Stimulated activated effector memory CD8-positive, alpha-beta T cell treated with anti-CD3 and anti-CD28 coated beads, Interleukin-12 subunit alpha, Interleukin-12 subunit beta, amount 100 ng/mL, for 72 hours (primary cell): Measurements from ENCODE around the gene IL17C.
"Not testable (repeated sequence)": the region's sequence is repeated elsewhere in the genome, so short reads cannot be mapped to it uniquely, and the experiment has no call there.

Experiments used
- ATAC-seq: fragments of 150-1000 bp; cut with Tn5 transposase; 2 replicates; pipeline ENCODE4 v1.10.0; 2021
- DNase-seq, 2 donors: peaks; one replicate each; pipeline ENCODE4 v3.0.0; 2021 to 2022; ENCODE audit warnings: low spot score in 2 of 2
- H3K27ac Mint-ChIP-seq: one replicate; pipeline ENCODE4 v1.8.0; 2022; ENCODE audit warnings: mild to moderate bottlenecking, mixed read lengths
- H3K36me3 Mint-ChIP-seq: one replicate; pipeline ENCODE4 v1.8.0; 2022; ENCODE audit warnings: mild to moderate bottlenecking, mixed read lengths
- H3K4me1 Mint-ChIP-seq: one replicate; pipeline ENCODE4 v1.8.0; 2022; ENCODE audit warnings: mixed read lengths
- H3K4me3 Mint-ChIP-seq: one replicate; pipeline ENCODE4 v1.8.0; 2022; ENCODE audit warnings: mild to moderate bottlenecking, mixed read lengths
- H3K9me3 Mint-ChIP-seq: one replicate; pipeline ENCODE4 v1.8.0; 2022; ENCODE audit warnings: mixed read lengths

The IL17C gene

DNA sequence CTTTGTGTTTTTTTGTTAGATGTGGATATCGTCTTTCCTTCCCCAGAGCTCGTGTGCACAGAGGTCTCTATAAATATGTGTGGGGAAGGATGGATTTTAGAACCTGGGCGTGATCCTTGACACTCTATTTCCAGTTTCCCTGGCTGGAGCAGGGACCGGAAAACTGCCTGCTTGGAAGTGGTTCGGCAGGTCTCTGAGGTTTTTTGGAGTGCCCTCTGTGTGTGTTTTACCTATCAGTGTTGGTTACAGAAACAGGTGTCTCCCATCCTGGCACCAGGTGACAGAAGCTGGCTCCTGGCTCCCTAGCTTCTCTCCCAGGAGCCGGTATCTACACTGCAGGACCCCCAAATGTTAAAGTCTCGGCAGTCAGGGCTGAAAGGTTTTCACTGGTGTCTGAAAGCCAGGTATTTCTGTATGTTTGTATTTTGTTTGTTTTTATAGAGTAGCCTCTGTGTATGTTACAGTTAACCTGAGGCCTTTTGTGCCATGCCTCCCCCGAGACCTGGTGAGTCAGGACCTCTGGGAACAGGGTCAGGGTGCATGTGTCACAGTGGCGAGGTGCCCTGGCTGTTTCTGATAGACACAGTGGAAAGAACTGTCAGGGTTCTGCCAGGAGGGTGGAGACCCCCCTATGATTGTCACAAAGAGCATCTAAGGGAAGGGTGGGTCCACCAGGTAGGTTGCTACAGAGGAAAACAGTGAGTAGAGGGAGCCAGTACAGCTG lies 36.9 kb upstream of the IL17C start:
- Mint-ChIP-seq H3K27ac (peak overlapping the region; percentile 86), H3K36me3 (peaks cover 95% of the 10 kb centered on the region), H3K9me3 (no peaks in the 10 kb centered on the region), H3K4me3 (no peak overlapping the region), H3K4me1 (peaks cover 12% of the 10 kb centered on the region)
- ATAC-seq (peak; percentile 44), DNase-seq (no peak)

DNA sequence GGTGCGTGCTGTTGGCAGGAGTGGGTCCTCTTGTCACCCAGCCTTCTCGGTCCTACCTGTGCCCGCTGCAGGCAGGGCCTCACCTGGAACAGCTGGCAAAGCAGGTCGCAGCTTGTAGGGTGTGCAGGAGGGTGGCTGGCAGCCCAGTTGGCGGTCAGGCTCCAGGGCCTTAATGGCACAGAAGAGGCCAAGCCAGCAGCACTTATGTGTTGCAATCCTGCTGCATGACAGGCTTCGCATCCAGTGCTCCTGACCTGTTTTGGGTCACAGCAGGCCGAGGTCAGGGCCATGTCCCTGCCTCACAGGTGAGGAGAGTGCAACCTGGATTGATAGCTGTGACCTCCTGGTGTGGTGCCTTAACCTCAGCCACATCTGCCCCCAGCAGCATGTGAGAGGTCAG lies 36.3 kb upstream of the IL17C start:
- Mint-ChIP-seq H3K9me3 (no peaks in the 10 kb centered on the region), H3K4me3 (no peak overlapping the region), H3K36me3 (peaks cover 95% of the 10 kb centered on the region), H3K4me1 (peaks cover 13% of the 10 kb centered on the region), H3K27ac (peak overlapping the region; percentile 86)
- no peak for DNase-seq
- ATAC-seq, result no peak

DNA sequence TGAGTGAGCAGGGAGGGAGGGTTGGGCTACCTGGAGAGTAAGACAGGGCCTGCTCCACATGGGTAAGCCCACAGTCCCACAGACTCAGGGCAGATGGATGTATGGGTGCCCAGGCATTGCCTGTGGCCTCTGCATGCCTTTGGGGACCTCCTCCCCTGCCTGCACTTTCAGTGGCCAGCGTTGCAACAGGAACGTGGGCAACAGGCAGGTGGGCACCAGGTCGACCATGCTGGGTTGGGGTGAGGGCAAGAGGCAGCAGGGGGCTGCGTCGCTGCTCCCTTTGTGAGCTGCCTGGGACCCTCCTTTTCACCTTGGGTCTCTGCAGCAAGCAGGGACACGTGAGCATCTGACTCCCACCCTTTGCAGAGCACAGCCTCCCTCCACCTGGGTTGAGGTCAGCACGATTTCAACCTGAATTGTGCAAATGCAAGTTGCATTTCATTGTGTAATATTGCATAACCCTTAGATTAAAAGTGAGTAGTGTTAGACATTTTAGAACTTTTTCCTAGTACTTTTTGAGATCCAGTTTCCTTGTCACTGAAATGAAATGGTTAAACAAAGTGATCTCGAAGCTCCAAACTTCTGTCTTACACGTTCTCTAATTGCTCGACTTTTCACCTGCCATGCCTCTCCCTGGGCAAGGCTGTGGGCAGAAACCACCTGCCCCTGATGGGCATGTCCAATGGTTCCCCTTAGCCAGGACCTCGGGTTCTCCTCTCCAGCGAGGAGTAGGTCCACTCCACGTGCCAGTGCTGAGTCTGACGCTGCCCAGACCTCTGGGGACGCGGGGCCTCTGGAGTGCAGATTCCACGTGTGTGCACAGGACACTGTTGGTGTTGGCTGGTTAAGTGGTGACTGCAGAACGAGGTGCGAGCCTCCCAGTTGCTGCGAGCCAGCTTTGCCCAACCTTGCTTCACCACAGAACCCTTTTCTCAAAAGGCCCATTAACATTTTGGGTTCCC lies 32.9 kb upstream of the IL17C start:
- DNase-seq, result no peak
- H3K4me1 Mint-ChIP-seq, result peaks cover 23% of the 10 kb centered on the region
- peaks cover 96% of the 10 kb centered on the region for H3K36me3 Mint-ChIP-seq
- ATAC-seq, result no peak
- no peaks in the 10 kb centered on the region for H3K9me3 Mint-ChIP-seq
- H3K4me3 Mint-ChIP-seq, result no peak overlapping the region
- no peak overlapping the region for H3K27ac Mint-ChIP-seq

DNA sequence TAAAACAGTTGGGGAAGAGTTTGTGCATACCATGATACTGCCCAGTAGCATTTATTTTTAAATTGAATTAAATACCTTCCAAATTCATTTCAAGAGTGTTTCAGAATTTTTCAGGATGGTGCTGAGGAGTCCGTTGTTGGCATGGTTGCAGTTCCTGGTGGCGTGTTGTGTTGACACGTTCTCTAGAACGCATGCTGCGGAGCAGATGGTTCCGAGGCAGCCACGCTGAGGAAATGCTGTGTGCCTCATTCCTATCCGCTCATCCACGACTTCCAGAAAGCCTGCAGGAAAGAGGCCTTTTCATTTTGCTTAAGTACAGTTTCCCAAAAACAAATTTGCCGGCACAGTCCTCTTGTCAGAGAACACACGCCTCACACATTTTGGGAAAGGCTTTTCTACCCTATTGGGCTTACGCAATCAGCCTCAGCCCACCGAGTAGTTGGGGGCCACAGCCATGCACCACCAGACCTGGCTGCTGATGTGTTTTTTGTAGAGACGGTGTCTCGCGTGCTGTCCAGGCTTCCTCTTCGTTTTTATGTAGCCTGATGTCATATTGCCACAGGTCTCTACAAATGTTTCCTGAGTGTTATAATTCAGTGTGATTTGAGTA lies 32.1 kb upstream of the IL17C start:
- H3K27ac Mint-ChIP-seq, result no peak overlapping the region
- DNase-seq (no peak), ATAC-seq (no peak)
- H3K9me3 Mint-ChIP-seq, result no peaks in the 10 kb centered on the region
- H3K4me3 Mint-ChIP-seq, result no peak overlapping the region
- H3K4me1 Mint-ChIP-seq, result peaks cover 19% of the 10 kb centered on the region
- peaks cover 96% of the 10 kb centered on the region for H3K36me3 Mint-ChIP-seq

DNA sequence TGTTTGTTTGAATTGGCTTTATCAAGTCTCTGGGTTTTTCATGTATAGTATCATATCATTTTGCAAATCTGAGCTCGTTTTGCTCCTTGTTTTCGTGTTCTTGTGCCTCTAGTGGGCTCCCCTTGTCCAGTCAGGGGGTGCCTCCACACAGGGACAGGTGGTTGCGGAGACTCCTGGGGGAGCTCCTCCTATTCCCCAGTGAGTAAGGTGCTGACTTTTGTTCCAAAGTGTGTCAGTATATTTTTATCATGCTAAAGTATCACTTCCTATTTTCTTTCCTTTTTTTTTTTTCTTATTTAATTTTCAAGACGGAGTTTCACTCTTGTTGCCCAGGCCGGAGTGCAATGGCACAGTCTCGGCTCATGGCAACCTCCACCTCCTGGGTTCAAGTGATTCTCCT lies 30.3 kb upstream of the IL17C start:
- H3K27ac Mint-ChIP-seq, result peak overlapping the region; percentile 24
- no peak overlapping the region for H3K4me3 Mint-ChIP-seq
- H3K36me3 Mint-ChIP-seq, result peaks cover 94% of the 10 kb centered on the region
- ATAC-seq (no peak), DNase-seq (no peak)
- peaks cover 12% of the 10 kb centered on the region for H3K4me1 Mint-ChIP-seq
- H3K9me3 Mint-ChIP-seq, result no peaks in the 10 kb centered on the region

DNA sequence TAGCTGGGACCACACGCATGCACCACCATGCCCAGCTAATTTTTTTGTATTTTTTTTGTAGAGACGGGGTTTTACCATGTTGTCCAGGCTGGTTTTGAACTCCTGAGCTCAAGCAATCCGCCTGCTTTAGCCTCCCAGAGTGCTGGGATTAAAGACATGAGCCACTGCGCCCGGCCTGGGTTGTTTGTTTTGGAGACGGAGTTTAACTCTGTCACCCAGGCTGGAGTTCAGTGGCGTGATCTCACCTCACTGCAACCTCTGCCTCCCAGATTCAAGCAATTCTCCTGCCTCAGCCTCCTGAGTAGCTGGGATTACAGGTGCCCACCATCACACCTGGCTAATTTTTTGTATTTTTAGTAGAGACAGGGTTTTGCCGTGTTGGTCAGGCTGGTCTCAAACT lies 28.9 kb upstream of the IL17C start:
- Mint-ChIP-seq H3K27ac (peak overlapping the region; percentile 76), H3K36me3 (peaks cover 90% of the 10 kb centered on the region), H3K4me1 (peaks cover 24% of the 10 kb centered on the region)
- not testable (repeated sequence) for H3K4me3 Mint-ChIP-seq, DNase-seq, H3K9me3 Mint-ChIP-seq, ATAC-seq

DNA sequence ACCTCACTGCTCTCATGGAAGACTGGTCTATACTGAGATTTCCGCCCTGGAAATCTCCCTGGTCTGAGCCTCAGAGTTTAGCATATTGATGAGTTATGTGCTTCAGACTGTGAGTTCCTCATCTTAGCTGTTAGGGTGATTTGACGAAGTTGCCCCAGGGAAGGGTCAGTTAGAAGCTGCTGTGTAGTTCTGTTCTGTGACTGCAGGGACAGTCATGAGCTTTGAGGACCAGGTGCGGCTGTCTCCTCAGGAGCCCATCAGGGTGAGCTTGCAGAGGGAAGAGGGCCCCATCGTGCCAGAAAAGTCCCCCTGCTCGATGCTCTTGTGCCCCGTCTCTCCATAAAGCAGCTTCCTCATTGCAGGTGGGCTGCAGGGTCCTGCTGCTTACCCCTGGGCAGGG lies 28.3 kb upstream of the IL17C start:
- no peak for ATAC-seq
- Mint-ChIP-seq H3K4me1 (peaks cover 29% of the 10 kb centered on the region), H3K27ac (peak overlapping the region; percentile 76), H3K36me3 (peaks cover 85% of the 10 kb centered on the region), H3K9me3 (no peaks in the 10 kb centered on the region), H3K4me3 (no peak overlapping the region)
- no peak for DNase-seq

DNA sequence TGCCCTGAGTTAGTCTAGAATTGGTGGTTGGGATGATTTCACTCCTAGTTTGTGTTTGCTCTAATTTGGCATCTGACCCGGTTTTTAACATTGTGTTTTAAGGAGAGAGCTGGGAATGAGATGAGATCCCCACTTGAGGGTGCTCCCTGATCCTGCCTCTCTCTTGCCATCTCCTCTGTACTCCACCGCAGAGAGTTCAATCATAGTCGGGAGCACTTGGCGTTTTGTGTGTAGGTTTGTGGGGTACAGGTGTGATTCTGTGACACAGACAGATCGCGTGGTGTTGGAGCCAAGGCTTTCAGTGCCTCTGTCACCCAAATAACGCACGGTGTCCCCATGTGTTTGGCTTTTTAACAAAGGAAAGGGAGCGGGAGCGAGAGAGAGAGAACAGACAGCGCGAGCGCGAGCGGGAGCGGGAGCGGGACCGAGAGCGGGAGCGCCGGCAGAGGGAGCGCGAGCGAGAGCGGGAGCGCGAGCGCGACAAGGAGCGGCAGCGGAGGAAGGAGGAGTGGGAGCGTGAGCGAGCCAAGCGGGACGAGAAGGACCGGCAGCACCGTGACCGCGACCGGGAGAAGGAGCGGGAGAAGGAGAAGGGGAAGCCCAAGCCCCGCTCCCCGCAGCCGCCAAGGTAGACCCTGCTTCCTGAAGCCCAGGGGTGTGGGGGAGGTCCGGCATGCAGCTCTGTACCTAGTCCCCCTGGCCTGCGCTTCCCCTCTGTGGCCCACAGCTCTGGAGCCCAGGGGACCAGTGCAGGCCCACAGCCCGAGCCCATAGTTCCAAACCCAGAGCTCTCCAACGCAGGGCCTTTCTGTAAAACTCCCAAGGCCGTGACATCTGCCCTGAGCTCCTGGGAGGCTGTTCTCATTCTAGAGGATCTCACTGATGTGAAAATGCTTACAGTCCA lies 27.2 kb upstream of the IL17C start:
- ATAC-seq (no peak), DNase-seq (no peak)
- Mint-ChIP-seq H3K4me3 (no peak overlapping the region), H3K36me3 (peaks cover 87% of the 10 kb centered on the region), H3K4me1 (peaks cover 36% of the 10 kb centered on the region), H3K9me3 (no peaks in the 10 kb centered on the region), H3K27ac (peak overlapping the region; percentile 81)

DNA sequence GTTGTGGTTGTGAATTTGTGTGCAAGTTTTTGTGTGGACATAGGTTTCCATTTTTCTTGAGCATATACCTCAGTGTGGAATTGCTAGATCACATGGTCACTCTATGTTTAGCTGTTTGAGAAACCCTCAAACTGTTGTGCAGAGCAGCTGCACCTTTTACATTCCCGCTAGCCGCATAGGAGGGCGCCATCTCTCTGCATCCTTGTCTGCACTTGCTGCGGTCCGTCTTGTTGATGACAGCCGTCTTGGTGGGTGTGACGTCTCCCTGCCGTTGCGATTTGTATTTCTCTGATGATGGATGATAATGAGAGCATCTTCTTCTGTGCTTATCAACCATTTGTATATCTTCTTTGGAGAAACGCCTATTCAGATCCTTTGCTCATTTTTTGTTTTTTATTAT lies 25.1 kb upstream of the IL17C start:
- no peak overlapping the region for H3K4me3 Mint-ChIP-seq
- H3K27ac Mint-ChIP-seq, result peak overlapping the region; percentile 93
- H3K9me3 Mint-ChIP-seq, result no peaks in the 10 kb centered on the region
- DNase-seq (no peak), ATAC-seq (no peak)
- H3K36me3 Mint-ChIP-seq, result peaks cover 83% of the 10 kb centered on the region
- peaks cover 36% of the 10 kb centered on the region for H3K4me1 Mint-ChIP-seq

DNA sequence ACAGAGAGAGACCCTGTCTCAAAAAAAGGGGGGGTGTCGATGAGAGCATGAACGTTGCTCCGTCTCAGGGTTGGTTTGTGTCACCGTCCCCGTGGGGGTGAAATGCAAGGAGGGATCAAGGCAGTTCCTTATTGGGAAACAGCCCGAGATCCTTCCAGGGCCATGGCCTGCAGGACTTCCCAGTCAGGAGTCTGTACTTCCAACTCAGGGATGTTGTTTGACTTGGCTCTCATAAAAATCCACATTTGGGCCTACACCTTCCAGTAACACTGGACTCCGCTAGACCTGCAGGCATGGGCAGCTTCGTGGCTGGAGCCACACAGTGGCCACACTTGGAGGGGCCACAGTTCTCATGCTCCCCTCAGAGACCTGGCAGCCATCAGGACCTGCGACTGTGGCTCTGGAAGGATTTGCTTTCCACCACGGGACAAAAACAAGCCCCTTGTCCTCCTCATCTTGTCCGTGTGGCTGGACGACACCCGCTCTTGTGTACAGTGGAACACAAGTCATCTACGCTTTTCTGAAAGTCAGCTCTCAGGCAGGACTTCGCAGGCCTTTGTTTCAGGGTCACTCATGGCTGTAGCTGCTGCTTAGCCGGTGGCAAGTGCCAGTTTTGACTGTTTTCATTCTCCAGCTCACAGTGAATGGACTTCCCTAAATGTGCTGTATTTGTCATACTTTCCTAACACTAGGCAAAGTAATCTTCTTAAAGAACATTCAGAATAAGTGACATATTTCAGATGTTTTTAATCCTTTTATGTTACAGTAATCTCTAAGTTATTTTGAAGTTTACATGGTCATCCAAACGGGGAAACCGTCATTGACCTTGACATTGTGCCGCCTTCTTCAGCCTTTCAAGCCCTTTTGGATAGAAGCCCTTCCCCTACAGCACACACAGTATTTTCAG lies 24.2 kb upstream of the IL17C start:
- Mint-ChIP-seq H3K9me3 (no peaks in the 10 kb centered on the region), H3K36me3 (peaks cover 80% of the 10 kb centered on the region), H3K4me1 (peaks cover 44% of the 10 kb centered on the region), H3K27ac (peak overlapping the region; percentile 93), H3K4me3 (no peak overlapping the region)
- ATAC-seq (no peak), DNase-seq (no peak)

DNA sequence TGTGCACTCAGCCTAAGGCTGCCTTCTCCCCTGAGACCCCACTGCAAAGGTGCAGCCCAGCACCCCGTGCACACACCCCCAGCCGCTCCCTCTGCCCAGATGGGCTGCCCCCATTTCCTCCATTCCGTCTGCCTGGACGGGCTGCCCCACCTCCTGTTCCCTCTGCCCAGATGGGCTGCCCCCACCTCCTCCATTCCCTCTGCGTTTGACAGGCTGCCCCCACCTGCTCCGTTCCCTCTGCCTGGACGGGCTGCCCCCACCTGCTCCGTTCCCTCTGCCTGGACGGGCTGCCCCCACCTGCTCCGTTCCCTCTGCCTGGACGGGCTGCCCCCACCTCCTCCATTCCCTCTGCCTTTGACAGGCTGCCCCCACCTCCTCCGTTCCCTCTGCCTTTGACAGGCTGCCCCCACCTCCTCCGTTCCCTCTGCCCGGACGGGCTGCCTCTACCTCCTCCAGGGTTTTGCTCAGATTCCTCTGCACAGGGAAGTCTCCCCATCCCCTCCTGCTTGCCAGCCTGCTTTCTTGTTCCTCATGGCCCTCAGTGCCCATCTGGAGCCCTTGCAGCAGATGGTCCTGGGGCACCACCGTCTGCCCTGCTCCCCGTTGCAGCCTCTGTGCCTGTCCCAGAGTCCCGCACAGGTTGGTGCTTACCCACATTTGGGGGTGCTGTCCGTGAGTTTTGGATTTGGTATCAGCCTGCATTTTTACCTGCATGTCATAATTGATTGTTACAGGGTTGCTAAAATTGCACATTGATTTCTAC lies 23.4 kb upstream of the IL17C start:
- Mint-ChIP-seq H3K9me3 (no peaks in the 10 kb centered on the region), H3K36me3 (peaks cover 78% of the 10 kb centered on the region), H3K4me3 (no peak overlapping the region), H3K4me1 (peaks cover 53% of the 10 kb centered on the region), H3K27ac (peak overlapping the region; percentile 93)
- ATAC-seq, result no peak
- no peak for DNase-seq

DNA sequence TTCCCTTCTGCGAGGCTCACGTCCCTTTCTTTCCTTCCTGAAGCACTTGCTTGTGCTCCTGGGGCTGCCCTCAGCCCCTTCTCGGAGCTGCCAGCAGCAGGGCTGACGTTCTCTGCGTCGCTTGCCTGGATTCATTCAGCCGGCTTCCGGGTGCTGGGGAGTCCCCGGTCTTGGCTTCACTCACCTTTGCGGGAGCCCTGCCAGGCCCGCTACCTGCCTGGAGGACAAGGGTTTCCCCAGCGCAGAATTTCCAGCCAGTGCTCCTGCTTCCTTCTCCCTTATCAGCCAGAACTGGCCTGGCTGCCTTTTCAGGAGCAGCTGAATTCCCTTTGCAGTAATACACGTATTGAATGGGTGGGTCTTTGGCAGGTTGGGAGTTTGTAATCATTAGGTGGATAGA lies 22.1 kb upstream of the IL17C start:
- Mint-ChIP-seq H3K4me1 (peaks cover 60% of the 10 kb centered on the region), H3K27ac (peak overlapping the region; percentile 93), H3K36me3 (peaks cover 78% of the 10 kb centered on the region), H3K9me3 (no peaks in the 10 kb centered on the region), H3K4me3 (no peak overlapping the region)
- DNase-seq (no peak), ATAC-seq (no peak)

DNA sequence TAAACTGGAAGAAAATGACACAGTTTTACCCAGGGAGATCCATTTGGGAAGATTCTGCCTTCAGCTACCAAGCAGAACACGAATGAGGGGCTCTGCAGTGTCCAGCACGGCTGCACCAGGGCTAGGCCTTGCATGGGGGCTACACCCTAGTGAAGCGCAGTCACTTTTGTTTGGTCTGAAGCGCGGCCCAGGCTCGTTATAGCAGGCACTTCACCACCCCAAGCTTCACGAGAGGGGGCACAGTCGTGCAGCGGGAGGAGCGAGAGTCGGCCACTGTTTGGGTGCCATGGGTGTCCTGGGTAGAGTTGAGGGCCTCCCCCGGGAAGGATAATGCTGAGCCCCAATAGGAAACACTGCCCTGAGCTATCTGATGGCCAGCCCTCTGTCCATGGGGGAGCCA lies 21.6 kb upstream of the IL17C start:
- peak overlapping the region; percentile 93 for H3K27ac Mint-ChIP-seq
- ATAC-seq (no peak), DNase-seq (no peak)
- peaks cover 62% of the 10 kb centered on the region for H3K4me1 Mint-ChIP-seq
- H3K4me3 Mint-ChIP-seq, result no peak overlapping the region
- peaks cover 79% of the 10 kb centered on the region for H3K36me3 Mint-ChIP-seq
- H3K9me3 Mint-ChIP-seq, result no peaks in the 10 kb centered on the region
